HUES64 (cell line): ENCODE data around the gene KIR2DL1.
"Not testable (repeated sequence)": the region's sequence is repeated elsewhere in the genome, so short reads cannot be mapped to it uniquely, and the experiment has no call there.

Experiments
- H3K27ac ChIP-seq: 2 replicates; pipeline ENCODE4 v1.7.0; 2013; ENCODE audit warnings: low read depth, low read length, inconsistent platforms
- H3K27me3 ChIP-seq: 2 replicates; pipeline ENCODE4 v1.6.1; 2013; ENCODE audit warnings: mild to moderate bottlenecking, low read length; ENCODE audit not compliant: insufficient read depth
- H3K36me3 ChIP-seq: 2 replicates; pipeline ENCODE4 v1.6.1; 2013; ENCODE audit warnings: mild to moderate bottlenecking, low read length; ENCODE audit not compliant: insufficient read depth
- H3K4me1 ChIP-seq: 2 replicates; pipeline ENCODE4 v1.6.1; 2013; ENCODE audit warnings: mild to moderate bottlenecking, low read length, moderate library complexity; ENCODE audit not compliant: insufficient read depth
- H3K4me3 ChIP-seq: 2 replicates; pipeline ENCODE4 v1.5.1; 2013; ENCODE audit warnings: mild to moderate bottlenecking, low read length, moderate library complexity
- H3K9ac ChIP-seq: 2 replicates; pipeline ENCODE4 v1.6.1; 2013; ENCODE audit warnings: mild to moderate bottlenecking, low read depth, low read length
- H3K9me3 ChIP-seq: 2 replicates; pipeline ENCODE4 v1.6.1; 2013; ENCODE audit warnings: low read depth, low read length; ENCODE audit not compliant: insufficient read depth
- WGBS: fragments of 150-250, 120-280 bp; methylation state at CpG from one replicate; pipeline ENCODE4 v1.1.7; 2013; ENCODE audit warnings: missing lambda C conversion rate; 5-methylcytosine and 5-hydroxymethylcytosine counted together

The KIR2DL1 gene

GRCh38 chr19:54775095-54775815, 5.7 kb downstream of the KIR2DL1 start:
- 79% methylated on average over 11 of the region's 12 CpGs for WGBS
- not testable (repeated sequence) for H3K9ac ChIP-seq, H3K36me3 ChIP-seq, H3K9me3 ChIP-seq, H3K4me1 ChIP-seq, H3K27me3 ChIP-seq, H3K27ac ChIP-seq, H3K4me3 ChIP-seq

DNA sequence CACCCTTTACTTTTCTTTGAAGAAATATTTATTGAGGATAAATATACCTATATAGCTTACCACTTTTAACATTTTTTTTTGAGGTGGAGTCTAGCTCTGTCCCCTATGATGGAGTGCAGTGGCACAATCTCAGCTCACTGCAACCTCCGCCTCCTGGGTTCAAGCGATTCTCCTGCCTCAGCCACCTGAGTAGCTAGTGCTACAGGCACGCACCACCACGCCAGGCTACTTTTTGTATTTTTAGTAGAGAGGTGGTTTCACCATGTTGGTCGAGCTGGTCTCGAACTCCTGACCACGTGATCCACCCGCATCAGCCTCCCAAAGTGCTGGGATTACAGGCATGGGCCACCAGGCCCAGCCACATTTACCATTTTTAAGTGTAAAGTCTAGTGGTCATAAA, 6.2 kb downstream of the KIR2DL1 start:
- not testable (repeated sequence) for H3K27ac ChIP-seq, H3K36me3 ChIP-seq, H3K4me3 ChIP-seq, H3K27me3 ChIP-seq, H3K9me3 ChIP-seq, H3K9ac ChIP-seq, H3K4me1 ChIP-seq
- 79% methylated on average over 8 of the region's 8 CpGs for WGBS

GRCh38 chr19:54777851-54778250, 8.3 kb downstream of the KIR2DL1 start:
- WGBS = 67% methylated on average over 1 of the region's 4 CpGs
- not testable (repeated sequence) for H3K9ac ChIP-seq, H3K27ac ChIP-seq, H3K4me1 ChIP-seq, H3K27me3 ChIP-seq, H3K4me3 ChIP-seq, H3K9me3 ChIP-seq, H3K36me3 ChIP-seq

- not testable (repeated sequence) for H3K4me1 ChIP-seq, H3K27me3 ChIP-seq, H3K4me3 ChIP-seq, H3K9ac ChIP-seq, H3K27ac ChIP-seq, H3K36me3 ChIP-seq
- 76% methylated on average over 5 of the region's 7 CpGs for WGBS
- H3K9me3 ChIP-seq = peaks cover 10% of the 10 kb centered on the region; the same call in 1 of the 2 replicates
Measured at GRCh38 chr19:54778896-54779295, 9.3 kb downstream of the KIR2DL1 start.

DNA sequence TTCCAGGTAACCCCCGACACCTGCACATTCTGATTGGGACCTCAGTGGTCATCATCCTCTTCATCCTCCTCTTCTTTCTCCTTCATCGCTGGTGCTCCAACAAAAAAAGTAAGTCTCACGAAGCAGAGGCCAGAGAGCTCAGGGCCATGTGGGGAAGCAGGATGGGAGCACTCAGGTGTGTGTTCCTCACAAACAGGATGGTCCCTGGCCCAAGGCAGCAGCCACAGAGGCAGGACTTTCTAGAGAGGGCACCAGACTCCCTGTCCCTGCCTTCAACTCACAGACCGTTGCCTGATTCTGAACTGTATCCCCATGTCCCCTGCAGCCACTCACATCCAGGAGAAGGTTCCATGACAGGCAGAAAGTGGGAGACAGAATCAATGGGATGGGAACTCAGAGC, 13.3 kb downstream of the KIR2DL1 start:
- H3K27ac ChIP-seq, H3K36me3 ChIP-seq, H3K9ac ChIP-seq, H3K27me3 ChIP-seq, H3K4me3 ChIP-seq, H3K4me1 ChIP-seq: not testable (repeated sequence)
- peaks cover 30% of the 10 kb centered on the region for H3K9me3 ChIP-seq
- 69% methylated on average over 3 of the region's 4 CpGs for WGBS

- not testable (repeated sequence) for H3K4me1 ChIP-seq, H3K27ac ChIP-seq, H3K9ac ChIP-seq, H3K27me3 ChIP-seq, H3K4me3 ChIP-seq, H3K36me3 ChIP-seq
- 85% methylated on average over 24 of the region's 24 CpGs for WGBS
- H3K9me3 ChIP-seq = peaks cover 59% of the 10 kb centered on the region
Measured at GRCh38 chr19:54786091-54786723, 16.6 kb downstream of the KIR2DL1 start.

DNA sequence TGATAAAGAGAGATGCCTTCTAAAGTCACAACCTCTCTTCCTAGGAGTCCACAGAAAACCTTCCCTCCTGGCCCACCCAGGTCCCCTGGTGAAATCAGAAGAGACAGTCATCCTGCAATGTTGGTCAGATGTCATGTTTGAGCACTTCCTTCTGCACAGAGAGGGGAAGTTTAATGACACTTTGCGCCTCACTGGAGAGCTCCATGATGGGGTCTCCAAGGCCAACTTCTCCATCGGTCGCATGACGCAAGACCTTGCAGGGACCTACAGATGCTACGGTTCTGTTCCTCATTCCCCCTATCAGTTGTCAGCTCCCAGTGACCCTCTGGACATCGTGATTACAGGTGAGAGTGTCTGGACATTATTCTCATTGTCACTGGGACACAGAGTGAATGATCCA, 18.6 kb downstream of the KIR2DL1 start:
- not testable (repeated sequence) for H3K36me3 ChIP-seq, H3K4me3 ChIP-seq, H3K9ac ChIP-seq, H3K27me3 ChIP-seq, H3K27ac ChIP-seq, H3K4me1 ChIP-seq
- H3K9me3 ChIP-seq = peaks cover 58% of the 10 kb centered on the region
- 81% methylated on average over 6 of the region's 6 CpGs for WGBS

DNA sequence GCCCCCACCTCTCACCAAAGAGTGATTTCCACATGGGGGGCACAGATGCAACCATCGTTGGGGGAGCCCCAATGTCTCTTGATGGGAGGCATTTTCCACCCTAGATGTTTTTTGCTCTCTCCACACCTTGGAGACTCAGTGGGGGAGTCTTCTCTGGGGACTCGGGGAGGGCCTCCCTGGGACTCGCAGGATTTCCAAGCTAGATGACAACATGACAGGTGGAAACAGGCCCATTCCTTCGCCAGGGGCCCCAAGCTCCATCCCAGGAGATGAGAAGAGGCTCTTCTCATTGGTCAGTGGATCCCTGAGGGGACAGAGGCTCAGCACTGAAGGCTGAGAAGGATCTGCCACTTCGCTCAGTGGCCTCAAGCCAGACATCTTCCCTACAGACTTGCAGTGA, 21.1 kb downstream of the KIR2DL1 start:
- no peaks in the 10 kb centered on the region for H3K27me3 ChIP-seq
- H3K36me3 ChIP-seq = no peaks in the 10 kb centered on the region
- no peak overlapping the region for H3K27ac ChIP-seq
- peaks cover 57% of the 10 kb centered on the region for H3K9me3 ChIP-seq
- H3K4me1 ChIP-seq = no peaks in the 10 kb centered on the region
- 52% methylated on average over 5 of the region's 5 CpGs for WGBS
- no peak overlapping the region for H3K4me3 ChIP-seq
- no peak overlapping the region for H3K9ac ChIP-seq

DNA sequence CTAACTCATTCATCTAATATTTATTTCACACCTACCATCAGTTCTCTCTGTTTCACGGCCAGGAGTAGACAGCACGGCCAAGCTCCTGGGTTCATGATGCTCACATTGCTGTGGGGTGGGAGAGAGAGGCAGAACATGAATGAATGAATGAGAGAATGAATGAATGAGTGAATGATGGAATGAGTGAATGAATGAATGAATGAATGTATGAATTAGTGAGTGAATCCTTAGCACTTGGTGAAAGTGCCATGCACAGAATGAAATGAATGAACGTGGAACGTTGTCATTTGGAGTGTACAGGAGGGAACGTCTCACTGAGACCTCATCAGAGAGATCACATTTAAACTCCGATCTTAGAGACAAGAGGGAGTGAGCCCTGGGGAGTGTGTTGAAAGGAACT, 21.9 kb downstream of the KIR2DL1 start:
- H3K27ac ChIP-seq = no peak overlapping the region
- H3K27me3 ChIP-seq = no peaks in the 10 kb centered on the region
- no peaks in the 10 kb centered on the region for H3K4me1 ChIP-seq
- H3K9ac ChIP-seq = no peak overlapping the region
- no peaks in the 10 kb centered on the region for H3K36me3 ChIP-seq
- no peak overlapping the region for H3K4me3 ChIP-seq
- WGBS = 81% methylated on average over 6 of the region's 6 CpGs
- peaks cover 49% of the 10 kb centered on the region for H3K9me3 ChIP-seq

DNA sequence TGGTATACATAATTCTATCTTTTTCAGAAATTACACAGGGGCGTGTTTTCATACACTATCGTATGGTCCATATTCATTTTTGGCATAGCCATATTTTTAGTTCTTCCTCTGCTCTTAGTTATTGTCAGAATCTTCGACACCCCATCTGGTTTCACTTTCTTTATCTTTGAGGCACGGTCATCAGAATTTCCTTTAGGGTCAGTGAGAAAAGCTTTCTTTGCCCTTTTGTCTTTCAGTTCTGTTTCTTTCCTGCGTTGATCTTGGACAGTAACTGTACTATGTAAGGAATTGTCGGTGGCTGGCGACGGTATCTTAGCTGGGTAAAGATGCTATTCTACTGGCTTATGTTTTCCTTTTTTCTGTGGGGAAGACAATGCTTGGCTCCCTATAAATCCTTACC, 23.2 kb downstream of the KIR2DL1 start:
- no peak overlapping the region for H3K9ac ChIP-seq

DNA sequence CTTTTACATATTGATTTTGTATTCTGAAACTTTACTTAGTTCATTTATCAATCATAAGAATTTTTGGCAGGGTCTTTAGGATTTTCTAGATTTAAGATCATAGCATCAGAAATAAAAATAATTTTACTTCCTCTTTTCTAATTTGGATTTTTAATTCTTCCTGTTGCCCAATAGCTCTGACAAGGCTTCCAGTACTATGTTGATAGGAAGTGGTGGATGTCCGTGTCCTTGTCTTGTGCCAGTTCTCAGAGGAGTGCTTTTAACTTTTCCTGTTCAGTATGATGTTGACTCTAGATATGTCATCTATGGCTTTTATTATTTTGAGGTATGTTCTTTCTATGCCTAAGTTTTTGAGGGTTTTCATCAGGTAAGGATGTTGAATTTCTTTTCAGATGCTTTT, 26.2 kb downstream of the KIR2DL1 start:
- no peak overlapping the region for H3K27ac ChIP-seq
- WGBS = 55% methylated on average over 1 of the region's 1 CpG
- no peaks in the 10 kb centered on the region for H3K27me3 ChIP-seq
- H3K9me3 ChIP-seq = peaks cover 14% of the 10 kb centered on the region
- H3K4me3 ChIP-seq = no peak overlapping the region
- H3K36me3 ChIP-seq = no peaks in the 10 kb centered on the region
- no peak overlapping the region for H3K9ac ChIP-seq
- no peaks in the 10 kb centered on the region for H3K4me1 ChIP-seq

More for the DNA sequence above, 23.2 kb downstream of the KIR2DL1 start:
- WGBS = 83% methylated on average over 8 of the region's 8 CpGs
- Histone ChIP-seq H3K36me3 (no peaks in the 10 kb centered on the region), H3K4me1 (no peaks in the 10 kb centered on the region), H3K4me3 (no peak overlapping the region), H3K27me3 (no peaks in the 10 kb centered on the region), H3K9me3 (peaks cover 39% of the 10 kb centered on the region), H3K27ac (no peak overlapping the region)

- Histone ChIP-seq H3K4me1 (no peaks in the 10 kb centered on the region), H3K27me3 (no peaks in the 10 kb centered on the region), H3K9me3 (peaks cover 74% of the 10 kb centered on the region), H3K4me3 (no peak within 1 kb of the TSS), H3K9ac (no peak within 1 kb of the TSS), H3K27ac (no peak within 1 kb of the TSS), H3K36me3 (no peaks in the 10 kb centered on the region)
- WGBS = 93% methylated on average over 10 of the region's 10 CpGs
Measured at GRCh38 chr19:54803410-54803809, 33.8 kb downstream of the KIR2DL1 start, which contains the start of gene KIR2DL4. KIR2DL4 (plus strand) TSS chr19:54803610; CDS start chr19:54803652, 42 bp downstream.
